Psoas muscle (tissue), 8 donors: ENCODE results near the gene ARAP2. TPM values are rescaled to one million over a fixed set of nuclear protein-coding genes. Genes with fewer than 3 reads are reported as not detected.

Experiments
- ATAC-seq, 4 donors: fragments of 200-7000 bp; cut with Tn5 transposase; one replicate each; pipeline ENCODE4 v1.9.1; 2020; ENCODE audit warnings: moderate library complexity in 3 of 4, mild to moderate bottlenecking in 2 of 4
- DNase-seq, 2 donors: peaks; one replicate each; pipeline ENCODE4 v3.0.0-alpha.2; 2020
- H3K27ac ChIP-seq: fragments of 200-600 bp; one replicate; pipeline ENCODE4 v1.8.0; 2022
- H3K27me3 ChIP-seq, 3 donors: fragments of 200-600 bp in 1 of 3; one replicate each; pipeline versions ENCODE4 v1.6.1 to v1.8.0; 2013 to 2022; ENCODE audit warnings: low read length in 2 of 3, mild to moderate bottlenecking in 2 of 3, moderate library complexity in 1 of 3; ENCODE audit not compliant: insufficient read depth in 3 of 3
- H3K36me3 ChIP-seq, 2 donors: fragments of 200-600 bp in 1 of 2; one replicate each; pipeline versions ENCODE4 v1.6.1 to v1.8.0; 2013 to 2022; ENCODE audit warnings: low read depth in 1 of 2, mild to moderate bottlenecking in 1 of 2, moderate library complexity in 1 of 2; ENCODE audit not compliant: insufficient read depth in 1 of 2
- H3K4me1 ChIP-seq: fragments of 200-600 bp; one replicate; pipeline ENCODE4 v1.8.0; 2022
- H3K4me3 ChIP-seq: fragments of 200-600 bp; one replicate; pipeline ENCODE4 v1.8.0; 2022; ENCODE audit warnings: mild to moderate bottlenecking
- H3K9me3 ChIP-seq: fragments of 200-600 bp; one replicate; pipeline ENCODE4 v1.8.0; 2022
- CTCF ChIP-seq: fragments of 200-600 bp; IDR thresholded peaks from one replicate; pipeline ENCODE4 v1.8.0; 2022; ENCODE audit warnings: antibody characterized with exemption
- WGBS, 3 donors: extraction: QIAGEN DNeasy Blood & Tissue Kit; methylation state at CpG; one replicate each; pipeline versions ENCODE4 v1.1.6 to v1.1.7; 2013; 5-methylcytosine and 5-hydroxymethylcytosine counted together
- intact Hi-C, 2 donors: fragments of 100-400 bp; cut with DNase I; formaldehyde crosslinking; loops; one replicate each; pipeline versions ENCODE4 v1.11.0 to v1.14.2; 2022
- polyA plus RNA-seq, 3 donors: library from polyadenylated mRNA; stranded (reverse); fragments of 200-250 nt; gene quantifications; one replicate each; pipeline ENCODE4 v1.2.3, GENCODE V29; 2013
- total RNA-seq, 4 donors: library from RNA; stranded (reverse); fragmentation: NEBNext Ultra II Directional in 2 of 4; extraction: Animal tissue kit (Norgen Biotek cat#: 25700) in 2 of 4; gene quantifications; one replicate each; pipeline versions ENCODE4 v1.2.1 to v1.2.4, GENCODE V29; 2021 to 2023
- donor health status: healthy with polysubstance abuse.
- donor health status: DM: no; HTN: no; CAD: no; lungs with moderate emphysema.
- donor health status: Bipolar disorder and iron deficiency.
- donor health status: healthy.
- donor health status: DM: yes; HTN: yes; CAD: no.
- donor health status: DM: no; HTN: no; CAD: no.
- donor health status: DM: no; HTN: no; CAD: no.
- donor health status: DM: yes; HTN: yes; CAD: no.

ARAP2 gene
- total and polyA plus RNA-seq, 7 donors: 0.11 to 2.7 (median 1.4) TPM

GRCh38 chr4:36081185-36081584, 163.1 kb downstream of the ARAP2 start:
- intact Hi-C loops: no loop called here
- no peaks in the 10 kb centered on the region for H3K36me3 ChIP-seq
- no peak overlapping the region for H3K4me3 ChIP-seq

GRCh38 chr4:36079666-36080065, 164.6 kb downstream of the ARAP2 start:
- WGBS, 3 donors: 73 to 81% (median 78%) methylated on average over 2 of the region's 2 CpGs
- Histone ChIP-seq H3K27me3 (no peaks in the 10 kb centered on the region), H3K4me1 (no peaks in the 10 kb centered on the region), H3K4me3 (no peak overlapping the region), H3K27ac (no peak overlapping the region), H3K36me3 (no peaks in the 10 kb centered on the region), H3K9me3 (no peaks in the 10 kb centered on the region)
- no peak for DNase-seq
- no peak for TF ChIP-seq CTCF
- intact Hi-C loops: no loop called here
- no peak for ATAC-seq

More at GRCh38 chr4:36081185-36081584, 163.1 kb downstream of the ARAP2 start:
- H3K4me1 ChIP-seq: no peaks in the 10 kb centered on the region
- no peaks in the 10 kb centered on the region for H3K27me3 ChIP-seq
- WGBS, 3 donors: 84 to 91% (median 86%) methylated on average over 3 of the region's 3 CpGs
- no peaks in the 10 kb centered on the region for H3K9me3 ChIP-seq
- no peak for TF ChIP-seq CTCF
- H3K27ac ChIP-seq: no peak overlapping the region
- DNase-seq (no peak), ATAC-seq (no peak)

- no peak for TF ChIP-seq CTCF
- Histone ChIP-seq H3K27ac (no peak overlapping the region), H3K4me3 (no peak overlapping the region), H3K9me3 (no peaks in the 10 kb centered on the region), H3K4me1 (no peaks in the 10 kb centered on the region), H3K27me3 (no peaks in the 10 kb centered on the region), H3K36me3 (no peaks in the 10 kb centered on the region)
- intact Hi-C loops: no loop called here
- ATAC-seq: no peak
- no peak for DNase-seq
- WGBS, 3 donors: 91 to 92% (median 92%) methylated on average over 4 of the region's 4 CpGs
Observed at GRCh38 chr4:36078319-36078718, 166.0 kb downstream of the ARAP2 start.

- Histone ChIP-seq H3K4me1 (no peaks in the 10 kb centered on the region), H3K27ac (no peak overlapping the region), H3K4me3 (no peak overlapping the region), H3K9me3 (no peaks in the 10 kb centered on the region), H3K27me3 (no peaks in the 10 kb centered on the region), H3K36me3 (no peaks in the 10 kb centered on the region)
- 80 to 88% (median 84%) methylated on average over 3 of the region's 3 CpGs for WGBS, 3 donors
- intact Hi-C loops: no loop called here
- no peak for TF ChIP-seq CTCF
- DNase-seq (no peak), ATAC-seq (no peak)
Observed at GRCh38 chr4:36072529-36072928, 171.8 kb downstream of the ARAP2 start.

GRCh38 chr4:36067116-36067515, 177.2 kb downstream of the ARAP2 start:
- Histone ChIP-seq H3K27ac (no peak overlapping the region), H3K27me3 (no peaks in the 10 kb centered on the region), H3K4me1 (no peaks in the 10 kb centered on the region), H3K36me3 (no peaks in the 10 kb centered on the region), H3K4me3 (no peak overlapping the region), H3K9me3 (no peaks in the 10 kb centered on the region)
- no peak for ATAC-seq
- WGBS, 3 donors: 38 to 46% (median 43%) methylated on average over 2 of the region's 2 CpGs
- no peak for TF ChIP-seq CTCF
- DNase-seq: no peak
- intact Hi-C loops: no loop called here
